Right hindlimb (tissue), 1 donor: ENCODE data around the gene CAPZB.

Source experiments
- DNase-seq: peaks from one replicate; pipeline ENCODE4 v3.0.0-alpha.2; 2018

The CAPZB gene

GRCh38 chr1:19325958-19326747 lies 159.2 kb downstream of the CAPZB start:
- DNase-seq = no peak

- DNase-seq = no peak
Observed at GRCh38 chr1:19325368-19325957, 159.9 kb downstream of the CAPZB start.

- DNase-seq = no peak
Observed at GRCh38 chr1:19324665-19324990, 160.7 kb downstream of the CAPZB start.

GRCh38 chr1:19323987-19324664 lies 161.2 kb downstream of the CAPZB start:
- DNase-seq = no peak

GRCh38 chr1:19322481-19322880 lies 162.9 kb downstream of the CAPZB start:
- no peak for DNase-seq

- no peak for DNase-seq
Observed at GRCh38 chr1:19321071-19321470, 164.3 kb downstream of the CAPZB start.

- no peak for DNase-seq
Observed at GRCh38 chr1:19319196-19319595, 166.1 kb downstream of the CAPZB start.

GRCh38 chr1:19317126-19317910 lies 168.0 kb downstream of the CAPZB start:
- DNase-seq = no peak

- no peak for DNase-seq
Observed at GRCh38 chr1:19315378-19316198, 169.8 kb downstream of the CAPZB start.

- no peak for DNase-seq
Observed at GRCh38 chr1:19313961-19314882, 171.1 kb downstream of the CAPZB start.

- DNase-seq = no peak
Observed at GRCh38 chr1:19313636-19313959, 171.7 kb downstream of the CAPZB start.

- no peak for DNase-seq
Observed at GRCh38 chr1:19312782-19313635, 172.3 kb downstream of the CAPZB start.

GRCh38 chr1:19311931-19312781 lies 173.2 kb downstream of the CAPZB start, which contains the start of the genes AKR7A2 and SLC66A1:
TSS of gene AKR7A2 (minus strand) at chr1:19312144. CDS start at chr1:19312124, 20 bp downstream.
TSS of gene SLC66A1 (plus strand) at chr1:19312326. CDS start at chr1:19317678, 5,352 bp downstream.
- DNase-seq = peak; percentile 96

- no peak for DNase-seq
Observed at GRCh38 chr1:19311503-19311930, 173.8 kb downstream of the CAPZB start.

GRCh38 chr1:19310720-19311502 lies 174.4 kb downstream of the CAPZB start:
- DNase-seq = no peak

- DNase-seq = no peak
Observed at GRCh38 chr1:19310061-19310460, 175.3 kb downstream of the CAPZB start.

- DNase-seq = no peak
Observed at GRCh38 chr1:19309123-19309813, 176.1 kb downstream of the CAPZB start.

GRCh38 chr1:19308509-19308907 lies 176.8 kb downstream of the CAPZB start:
- DNase-seq = no peak
